Measurements from ENCODE around the gene FGD5.

Gene FGD5

DNA sequence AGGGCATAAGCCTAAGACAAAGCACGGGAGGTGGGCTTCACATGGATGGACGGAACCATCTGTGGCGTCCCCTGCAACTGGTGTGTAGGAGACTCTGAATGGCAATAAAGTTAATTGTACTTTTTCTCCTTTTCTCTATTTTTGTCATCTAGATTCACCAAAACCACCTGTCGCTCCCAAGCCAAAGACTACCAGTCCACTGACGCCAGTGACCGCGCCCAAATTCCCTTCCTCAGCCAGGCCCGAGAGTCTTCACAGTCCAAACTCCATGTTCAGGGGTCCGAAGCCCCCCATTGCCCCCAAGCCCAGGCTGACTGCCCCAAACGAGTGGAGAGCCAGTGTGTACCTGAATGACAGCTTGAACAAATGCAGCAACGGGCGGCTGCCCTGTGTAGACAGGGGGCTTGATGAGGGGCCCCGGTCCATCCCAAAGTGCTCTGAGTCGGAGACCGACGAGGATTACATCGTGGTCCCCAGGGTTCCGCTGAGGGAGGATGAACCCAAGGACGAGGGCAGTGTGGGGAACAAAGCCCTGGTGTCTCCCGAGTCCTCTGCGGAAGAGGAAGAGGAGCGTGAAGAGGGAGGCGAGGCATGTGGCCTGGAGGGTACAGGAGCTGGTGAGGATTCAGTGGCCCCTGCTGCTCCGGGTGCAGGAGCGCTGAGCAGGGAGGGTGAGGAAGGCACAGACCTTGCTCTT lies at the start of gene FGD5:
FGD5 (plus strand) TSS at position 159 of the 697 bp plus-strand sequence; CDS start at position 269, 110 bp downstream.
- DNase-seq = no peak

DNA sequence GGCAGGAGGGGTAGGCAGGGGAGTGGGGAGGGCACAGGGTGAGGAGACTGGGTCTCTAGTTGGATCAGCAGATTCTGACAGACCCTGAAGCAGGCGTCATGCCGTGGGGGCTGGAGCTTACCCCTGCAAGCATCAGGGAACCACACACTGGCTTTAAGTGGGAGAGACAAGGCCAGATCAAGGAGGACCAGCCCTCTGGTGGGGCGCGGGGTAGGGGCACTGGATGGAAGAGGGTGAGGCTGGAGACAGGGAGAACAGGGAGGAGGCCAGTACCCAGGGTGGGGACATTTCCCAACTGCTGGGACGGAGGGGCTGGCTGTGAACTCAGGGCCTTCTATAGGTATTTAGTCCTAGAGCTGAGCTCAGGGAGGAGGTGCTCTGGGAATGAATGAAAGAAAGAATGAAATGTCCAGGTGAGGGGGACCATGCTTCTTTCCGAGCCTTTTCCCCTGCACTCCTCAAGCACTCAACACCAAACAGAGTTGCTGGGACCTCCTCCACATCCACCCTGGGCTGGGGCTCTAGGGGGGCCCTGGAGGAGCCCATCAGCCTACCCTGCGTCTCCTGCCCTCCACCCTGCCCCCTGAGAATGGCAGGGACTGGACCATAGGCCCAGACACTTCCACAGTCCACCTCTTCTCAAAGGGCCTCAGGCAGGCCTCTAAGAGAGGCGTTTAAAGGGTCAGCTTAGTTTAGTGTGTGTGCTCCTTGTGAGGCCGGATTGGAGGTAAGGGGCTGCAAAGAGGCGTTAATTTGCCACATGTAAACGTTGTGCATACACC lies 49.0 kb upstream of the FGD5 start:
- no peak for DNase-seq

DNA sequence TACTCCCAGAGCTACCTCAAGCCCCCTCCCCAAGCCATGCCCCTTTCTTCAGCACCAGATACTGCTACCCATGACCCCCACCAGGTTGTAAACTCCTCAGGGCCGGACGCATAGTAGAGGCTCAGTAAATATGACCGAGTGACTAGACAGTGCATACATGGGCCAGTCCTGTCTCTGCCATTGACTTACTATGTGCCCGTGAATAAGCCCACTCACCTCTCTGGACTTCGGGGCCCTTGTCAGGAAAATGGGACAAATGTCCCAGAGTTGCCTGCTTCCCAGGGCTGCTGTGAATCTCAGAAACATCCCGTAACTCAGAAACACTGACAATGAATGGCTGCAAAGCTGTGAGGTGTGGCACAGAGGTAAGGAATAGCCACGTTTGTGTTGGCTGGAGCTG lies 48.2 kb upstream of the FGD5 start:
- DNase-seq = no peak

- no peak for DNase-seq
These were observed 46.9 kb upstream of the FGD5 start for GRCh38 chr3:14771593-14772497.

DNA sequence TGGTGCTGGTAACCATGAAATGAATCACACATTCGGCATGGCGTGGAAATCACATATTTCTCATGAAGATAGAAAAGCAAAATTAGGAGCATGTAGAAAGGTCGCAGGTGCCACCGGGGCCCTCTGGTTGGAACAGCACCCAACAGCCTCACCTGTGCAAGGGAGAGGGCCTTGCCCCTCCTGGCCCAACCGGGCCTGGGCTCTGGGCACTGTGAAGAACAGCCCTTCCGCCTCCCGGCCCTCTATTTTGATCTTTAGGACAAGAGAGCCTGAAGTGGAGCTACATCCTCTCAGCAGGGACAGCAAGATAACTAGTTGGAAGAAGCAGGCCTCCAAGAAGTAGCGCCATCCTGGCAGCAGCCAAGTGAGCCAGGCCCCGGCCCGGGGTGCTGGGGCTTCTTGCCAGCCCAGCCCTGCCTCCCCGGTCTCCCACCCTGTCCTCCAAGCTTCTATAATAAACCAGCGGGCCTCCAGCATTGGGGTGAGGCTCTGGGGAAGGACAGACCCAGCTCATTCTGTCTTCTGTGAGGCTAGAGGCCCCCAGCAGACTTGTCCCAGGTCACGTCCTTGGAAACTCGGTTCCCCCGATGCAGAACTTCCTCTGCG lies 46.1 kb upstream of the FGD5 start:
- no peak for DNase-seq

GRCh38 chr3:14773281-14773680 lies 45.5 kb upstream of the FGD5 start:
- no peak for DNase-seq

- no peak for DNase-seq
These were observed 45.1 kb upstream of the FGD5 start for GRCh38 chr3:14773691-14774128.

DNA sequence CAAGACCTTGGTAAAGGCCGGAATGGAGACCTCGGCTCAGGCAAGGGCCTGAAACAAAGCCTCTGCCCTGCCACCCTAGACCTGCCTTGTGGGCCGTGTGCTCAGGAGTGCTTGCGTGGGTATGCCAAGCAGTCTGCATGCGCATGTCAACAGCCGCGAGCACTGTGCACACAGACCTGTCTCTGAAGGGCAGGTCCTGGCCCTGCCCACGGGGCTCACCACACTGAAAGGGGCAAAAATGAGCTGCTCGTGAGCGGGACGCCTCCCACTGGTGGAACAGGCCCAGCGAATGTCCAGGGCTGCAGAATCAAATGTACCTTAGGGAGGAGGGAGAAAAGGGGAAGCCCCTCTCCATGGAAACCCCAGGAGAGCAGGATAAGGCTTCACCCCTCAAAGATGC lies 44.3 kb upstream of the FGD5 start:
- DNase-seq = no peak

DNA sequence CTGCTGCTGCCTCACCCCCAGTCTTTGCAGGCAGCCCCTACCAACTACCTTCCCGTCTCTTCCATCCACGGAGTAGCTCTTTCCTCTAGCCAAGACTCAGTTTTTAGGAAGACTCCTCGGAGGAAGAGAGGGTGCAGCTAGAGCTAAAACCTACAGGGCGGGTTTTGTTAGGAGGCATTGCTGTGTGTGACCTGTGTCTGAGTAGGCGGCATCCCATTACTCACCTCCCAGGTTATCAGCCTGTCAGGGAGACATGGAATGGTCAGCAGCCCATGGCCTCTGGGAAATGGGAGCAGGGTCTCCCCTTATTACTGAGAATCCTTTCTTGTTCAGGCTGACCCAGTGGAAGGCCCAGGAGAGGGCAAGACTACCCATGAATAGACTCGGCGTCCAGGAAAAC lies 43.8 kb upstream of the FGD5 start:
- DNase-seq = no peak

GRCh38 chr3:14775563-14775962 lies 43.2 kb upstream of the FGD5 start:
- DNase-seq = no peak

DNA sequence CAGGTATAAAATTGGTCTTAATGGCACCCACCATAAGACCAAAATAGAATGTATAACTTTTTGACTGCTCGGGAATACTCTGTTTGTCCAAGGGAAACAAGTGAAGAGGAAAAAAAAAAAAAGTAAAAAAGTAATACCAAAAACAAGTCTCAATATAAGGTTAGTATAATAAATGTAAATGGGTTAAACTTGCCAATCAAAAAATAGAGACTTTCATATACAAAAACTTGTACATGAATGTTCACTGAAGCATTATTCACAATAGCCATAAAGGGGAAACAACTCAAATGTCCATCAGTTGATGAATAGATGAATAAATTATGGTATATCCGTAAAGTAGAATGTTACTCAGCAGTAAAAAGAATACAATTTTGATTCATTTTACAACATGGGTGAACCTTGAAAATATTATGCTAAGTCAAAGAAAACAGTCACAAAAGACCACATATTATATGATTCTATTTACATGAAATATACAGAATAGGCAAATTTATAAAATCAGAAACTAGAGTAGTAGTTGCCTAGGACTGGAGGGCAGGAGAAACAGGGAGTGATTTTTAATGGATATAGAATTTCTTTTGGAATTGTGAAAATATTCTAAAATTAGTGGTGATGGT lies 39.6 kb upstream of the FGD5 start:
- DNase-seq = no peak

DNA sequence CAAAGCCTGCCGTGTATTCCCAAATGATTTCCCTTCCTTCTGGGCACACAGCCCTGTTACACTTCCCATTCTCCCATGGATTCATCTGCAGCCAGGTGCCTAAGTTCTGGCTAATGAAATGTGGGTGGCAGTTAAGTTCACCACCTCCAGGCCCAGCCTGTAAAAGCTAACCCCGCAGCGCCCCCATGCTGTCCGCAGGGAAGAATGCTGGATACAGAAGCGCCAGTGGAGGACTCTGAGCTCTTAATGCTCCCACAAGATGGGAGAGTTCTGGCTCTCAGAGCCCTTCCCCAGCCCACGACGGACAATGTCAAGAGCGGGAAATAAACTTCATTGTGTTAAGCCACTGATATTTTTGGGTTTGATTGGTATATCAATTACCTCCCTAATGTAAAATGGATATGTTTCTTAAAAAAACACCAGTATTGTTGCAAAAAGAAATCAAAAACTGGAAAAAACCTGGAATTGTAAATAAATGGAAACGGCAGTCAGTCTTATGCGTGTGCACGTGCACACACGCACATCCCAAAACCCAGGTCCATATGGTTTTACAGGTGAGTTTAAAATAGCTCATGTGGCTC lies 37.7 kb upstream of the FGD5 start:
- no peak for DNase-seq

GRCh38 chr3:14783480-14784086 lies 35.2 kb upstream of the FGD5 start:
- no peak for DNase-seq

DNA sequence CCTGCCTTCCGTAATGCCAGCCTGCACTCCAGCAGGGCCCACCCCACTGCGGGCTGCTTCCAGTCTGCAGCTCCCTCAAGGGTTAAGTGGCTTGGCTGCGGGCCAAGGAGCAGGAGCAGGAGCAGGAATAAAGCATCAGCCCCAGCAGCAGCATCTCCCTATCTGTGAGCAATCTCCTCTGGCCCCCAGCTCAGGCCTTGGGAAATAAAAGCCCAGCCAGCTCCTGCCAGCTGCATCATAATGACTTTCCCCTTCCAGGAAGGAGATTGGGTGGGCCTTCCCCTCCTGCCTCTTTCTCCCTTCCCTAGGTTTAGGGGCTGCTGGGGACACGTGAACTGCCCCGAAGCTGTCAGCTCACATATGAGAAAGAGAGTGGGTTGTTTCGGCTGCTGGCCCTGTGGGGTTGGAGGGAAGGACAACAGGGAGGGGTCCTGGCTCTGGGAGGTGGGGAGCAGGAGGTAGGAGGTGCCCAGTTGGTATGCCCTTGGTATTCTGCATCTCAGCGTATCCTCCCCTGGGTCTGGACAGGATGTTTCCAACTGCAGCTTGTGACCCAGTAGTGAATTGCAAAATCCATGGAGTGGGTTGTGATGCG lies 34.6 kb upstream of the FGD5 start:
- no peak for DNase-seq

DNA sequence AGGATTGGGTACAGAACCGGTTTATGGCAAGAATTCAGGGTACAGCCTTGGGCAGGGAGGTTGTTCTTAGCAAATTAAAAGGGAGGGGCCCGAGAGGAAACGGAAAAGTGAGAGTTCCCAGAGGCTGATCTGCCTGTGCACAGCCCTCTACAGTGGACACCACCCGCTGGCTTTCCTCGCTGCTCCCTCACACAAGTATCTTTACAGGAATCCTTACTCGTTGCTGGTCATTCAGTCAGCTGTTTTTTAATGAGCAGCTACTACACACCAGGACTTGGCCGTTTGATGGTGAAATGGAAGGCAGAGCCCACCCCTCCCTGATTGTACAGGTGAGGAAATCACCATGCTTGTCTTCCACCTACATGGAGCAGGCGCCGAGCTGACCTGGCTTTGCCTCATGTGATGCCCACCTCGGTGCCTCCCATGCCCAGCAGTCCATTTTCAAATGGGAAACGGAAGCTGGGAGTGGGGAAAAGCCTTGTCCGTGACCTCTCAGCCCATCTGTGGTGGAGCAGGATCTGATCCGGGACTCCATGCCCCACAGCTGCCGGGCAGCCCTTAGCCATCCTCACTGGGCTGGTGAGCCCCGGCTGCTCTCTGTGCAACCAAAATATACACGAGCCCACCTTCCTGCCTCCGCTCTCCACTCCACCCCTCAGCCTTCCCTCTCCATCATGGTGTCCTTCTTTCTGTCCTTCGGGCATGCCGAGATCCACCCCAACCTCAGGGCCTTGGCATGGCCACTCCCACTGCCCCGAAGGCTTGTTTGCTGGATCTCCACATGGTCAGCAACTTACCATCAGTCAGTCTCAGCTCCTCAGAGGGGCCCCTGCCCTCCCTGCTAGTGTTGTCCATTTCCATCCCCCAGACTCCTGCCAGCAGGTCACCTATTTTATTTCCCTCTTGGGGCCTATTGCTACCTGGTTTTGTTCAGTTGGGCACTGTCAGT lies 33.3 kb upstream of the FGD5 start:
- no peak for DNase-seq

- DNase-seq = no peak
These were observed 32.4 kb upstream of the FGD5 start for GRCh38 chr3:14786369-14786768.

GRCh38 chr3:14787630-14788029 lies 31.1 kb upstream of the FGD5 start:
- DNase-seq = no peak

DNA sequence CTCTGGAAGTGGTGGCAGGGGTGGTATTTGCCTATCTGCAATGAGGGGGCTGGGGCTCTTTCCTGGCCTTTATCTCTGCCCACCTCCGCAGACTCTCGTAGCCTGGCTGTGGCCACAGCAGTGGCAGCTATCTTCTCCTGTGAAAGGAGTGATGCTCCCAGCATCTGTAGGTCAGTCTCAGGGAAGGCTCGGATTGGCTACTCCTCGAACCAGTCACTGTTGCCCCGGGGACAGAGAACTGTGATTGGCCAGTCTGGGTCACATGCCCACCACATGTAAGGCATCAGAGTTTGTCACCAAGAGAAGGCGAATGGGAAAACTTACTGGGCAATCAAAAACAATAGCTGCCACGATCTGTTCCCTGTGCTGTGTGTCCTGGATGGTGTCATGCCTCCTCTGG lies 30.1 kb upstream of the FGD5 start:
- DNase-seq = no peak

- DNase-seq = no peak
These were observed 29.5 kb upstream of the FGD5 start for GRCh38 chr3:14789221-14789620.

All from NCI-H446 (cell line).